H1 (cell line): Measurements from ENCODE around the gene GBX1. TPM values are rescaled to one million over a fixed set of nuclear protein-coding genes. Genes with fewer than 3 reads are reported as not detected.
A peak's percentile ranks its signal among the peaks of the same experiment; 100 is the strongest.

Experiments
- CTCF ChIA-PET: fragments of 300-600 bp; sonication (Branson Sonifier 250); formaldehyde crosslinking; loops from one replicate; lab custom pipeline; 2021; ENCODE audit not compliant: partially characterized antibody; lab: Charles Lee
- POLR2A ChIA-PET: fragments of 300-600 bp; sonication (Branson Sonifier 250); formaldehyde crosslinking; loops from one replicate; lab custom pipeline; 2021; ENCODE audit warnings: inconsistent platforms; ENCODE audit not compliant: partially characterized antibody; lab: Charles Lee
- DNase-seq, 2 experiments: peaks; one replicate each; pipeline versions ENCODE4 v3.0.0 to v3.0.0-alpha.2; 2010 to 2022; ENCODE audit warnings: low spot score in 2 of 2, low read depth in 1 of 2, mixed read lengths in 1 of 2
- FAIRE-seq: peaks from 2 replicates; lab custom pipeline; 2011; peaks lifted over from hg19 to GRCh38; lab: Jason Lieb, UNC
- H2AFZ ChIP-seq: 2 replicates; pipeline ENCODE4 v1.8.1; 2012; ENCODE audit warnings: low read length, inconsistent platforms
- H2AK5ac ChIP-seq: 2 replicates; pipeline ENCODE4 v1.6.1; 2013; ENCODE audit warnings: low read depth, low read length
- H2BK120ac ChIP-seq: replicated peaks from 2 replicates; pipeline ENCODE3; 2013; ENCODE audit warnings: low read depth, low read length, inconsistent platforms
- H2BK12ac ChIP-seq: 2 replicates; pipeline ENCODE4 v1.6.1; 2013; ENCODE audit warnings: low read depth, low read length
- H2BK15ac ChIP-seq: 2 replicates; pipeline ENCODE4 v1.6.1; 2013; ENCODE audit warnings: low read length
- H2BK20ac ChIP-seq: 2 replicates; pipeline ENCODE4 v1.6.1; 2013; ENCODE audit warnings: low read length
- H2BK5ac ChIP-seq: 2 replicates; pipeline ENCODE4 v1.6.1; 2013; ENCODE audit warnings: low read depth, low read length
- H3K14ac ChIP-seq: 2 replicates; pipeline ENCODE4 v1.6.1; 2013; ENCODE audit warnings: inconsistent platforms; ENCODE audit not compliant: insufficient read length
- H3K18ac ChIP-seq: 2 replicates; pipeline ENCODE4 v1.6.1; 2013; ENCODE audit warnings: low read length; ENCODE audit errors: extremely low read depth
- H3K23ac ChIP-seq: 2 replicates; pipeline ENCODE4 v1.6.1; 2013; ENCODE audit warnings: inconsistent platforms; ENCODE audit not compliant: insufficient read length
- H3K23me2 ChIP-seq: 2 replicates; pipeline ENCODE4 v1.6.1; 2013; ENCODE audit warnings: low read depth, low read length
- H3K27ac ChIP-seq: 2 replicates; pipeline ENCODE4 v1.6.1; 2011; ENCODE audit warnings: low read depth, low read length, inconsistent platforms
- H3K27me3 ChIP-seq, 4 experiments: replicated peaks in 1 of 4; 1 replicate in 1 of 4; 2 replicates in 3 of 4; pipeline versions ENCODE4 v1.6.1 to v1.8.1; 2011 to 2013; ENCODE audit warnings: low read length in 3 of 4, mild to moderate bottlenecking in 3 of 4, inconsistent platforms in 2 of 4, mixed read lengths in 2 of 4, moderate library complexity in 1 of 4; ENCODE audit not compliant: control insufficient read depth in 3 of 4, insufficient read depth in 3 of 4; ENCODE audit errors: extremely low read depth in 1 of 4
- H3K36me3 ChIP-seq, 4 experiments: 2 replicates each; pipeline versions ENCODE4 v1.6.1 to v1.8.1; 2011 to 2013; ENCODE audit warnings: mild to moderate bottlenecking in 4 of 4, low read length in 3 of 4, moderate library complexity in 2 of 4, control low read depth in 1 of 4, inconsistent platforms in 1 of 4; ENCODE audit not compliant: insufficient read depth in 4 of 4, control insufficient read depth in 2 of 4
- H3K4ac ChIP-seq: replicated peaks from 2 replicates; pipeline ENCODE3; 2013; ENCODE audit warnings: low read length, low read depth, mixed read lengths, inconsistent platforms; ENCODE audit not compliant: insufficient read length
- H3K4me1 ChIP-seq, 4 experiments: replicated peaks in 1 of 4; 1 replicate in 1 of 4; 2 replicates in 3 of 4; pipeline versions ENCODE4 v1.6.1 to v1.8.1; 2011 to 2013; ENCODE audit warnings: low read length in 3 of 4, inconsistent platforms in 2 of 4, mixed read lengths in 1 of 4; ENCODE audit not compliant: insufficient read depth in 4 of 4, control insufficient read depth in 3 of 4
- H3K4me2 ChIP-seq, 2 experiments: 2 replicates each; pipeline versions ENCODE4 v1.6.1 to v1.8.1; 2011 to 2013; ENCODE audit warnings: low read depth in 2 of 2, low read length in 2 of 2, control low read depth in 1 of 2, inconsistent platforms in 1 of 2, mild to moderate bottlenecking in 1 of 2; ENCODE audit not compliant: insufficient read depth in 1 of 2
- H3K4me3 ChIP-seq, 4 experiments: fragments of 200-600, 300-600 bp in 1 of 4; sonication (generic), shearing (Covaris generic), sonication (Bioruptor Twin) in 1 of 4; 2 replicates each; pipeline versions ENCODE4 v1.5.1 to v1.8.1; 2011 to 2016; ENCODE audit warnings: low read length in 4 of 4, low read depth in 3 of 4, control low read depth in 2 of 4, inconsistent platforms in 2 of 4, mild to moderate bottlenecking in 2 of 4, mixed read lengths in 1 of 4, moderate library complexity in 1 of 4; ENCODE audit not compliant: insufficient read depth in 2 of 4; ENCODE audit errors: extremely low read depth in 1 of 4
- H3K56ac ChIP-seq: replicated peaks from 2 replicates; pipeline ENCODE3; 2013; ENCODE audit warnings: low read depth, mild to moderate bottlenecking, mixed read lengths, low read length, inconsistent platforms; ENCODE audit not compliant: insufficient read length
- H3K79me1 ChIP-seq: 2 replicates; pipeline ENCODE4 v1.6.1; 2013; ENCODE audit warnings: low read depth, low read length, control low read depth
- H3K79me2 ChIP-seq, 2 experiments: 2 replicates each; pipeline versions ENCODE4 v1.6.1 to v1.8.1; 2012 to 2013; ENCODE audit warnings: low read length in 2 of 2, mild to moderate bottlenecking in 2 of 2, inconsistent platforms in 1 of 2; ENCODE audit not compliant: insufficient read depth in 2 of 2, control insufficient read depth in 1 of 2
- H3K9ac ChIP-seq, 4 experiments: replicated peaks in 1 of 4; 1 replicate in 1 of 4; 2 replicates in 3 of 4; pipeline versions ENCODE4 v1.6.1 to v1.8.1; 2011 to 2013; ENCODE audit warnings: low read depth in 3 of 4, low read length in 3 of 4, control low read depth in 2 of 4, mild to moderate bottlenecking in 2 of 4, moderate library complexity in 2 of 4, inconsistent platforms in 1 of 4; ENCODE audit errors: extremely low read depth in 1 of 4
- H3K9me3 ChIP-seq, 2 experiments: 2 replicates each; pipeline versions ENCODE4 v1.6.1 to v1.8.1; 2012 to 2013; ENCODE audit warnings: mild to moderate bottlenecking in 2 of 2, moderate library complexity in 2 of 2, control low read depth in 1 of 2, inconsistent platforms in 1 of 2, low read depth in 1 of 2, low read length in 1 of 2, mixed read lengths in 1 of 2; ENCODE audit not compliant: insufficient read depth in 2 of 2
- H4K20me1 ChIP-seq, 2 experiments: replicated peaks in 1 of 2; 2 replicates each; pipeline versions ENCODE3 to v1.8.1; 2011 to 2013; ENCODE audit warnings: inconsistent platforms in 2 of 2, low read length in 2 of 2, mild to moderate bottlenecking in 1 of 2; ENCODE audit not compliant: insufficient read depth in 2 of 2, control insufficient read depth in 1 of 2
- H4K5ac ChIP-seq: 2 replicates; pipeline ENCODE4 v1.6.1; 2013; ENCODE audit warnings: low read length, low read depth, mixed read lengths, inconsistent platforms; ENCODE audit not compliant: insufficient read length
- H4K8ac ChIP-seq: 2 replicates; pipeline ENCODE4 v1.8.0; 2013; ENCODE audit warnings: mild to moderate bottlenecking, moderate library complexity, low read length, inconsistent platforms; ENCODE audit not compliant: insufficient read depth; ENCODE audit errors: extremely low read depth
- H4K91ac ChIP-seq: replicated peaks from 2 replicates; pipeline ENCODE3; 2013; ENCODE audit warnings: low read length, mixed read lengths, inconsistent platforms; ENCODE audit not compliant: insufficient read length
- CTCF ChIP-seq, 3 experiments: IDR thresholded peaks; 1 replicate in 2 of 3; 2 replicates in 1 of 3; pipeline versions ENCODE4 v1.5.1 to v1.6.1; 2011; ENCODE audit warnings: low read length in 3 of 3, mild to moderate bottlenecking in 3 of 3, inconsistent platforms in 2 of 3, low read depth in 1 of 3, moderate library complexity in 1 of 3; ENCODE audit not compliant: insufficient read depth in 1 of 3; ENCODE audit errors: control extremely low read depth in 1 of 3
- EP300 ChIP-seq, 2 experiments: IDR thresholded peaks; 1 replicate in 1 of 2; 2 replicates in 1 of 2; pipeline ENCODE4 v1.6.1; 2011 to 2012; ENCODE audit warnings: low read depth in 2 of 2, low read length in 2 of 2, mild to moderate bottlenecking in 2 of 2, borderline replicate concordance in 1 of 2, inconsistent platforms in 1 of 2, moderate library complexity in 1 of 2
- GABPA ChIP-seq: IDR thresholded peaks from 2 replicates; pipeline ENCODE4 v1.6.1; 2011; ENCODE audit warnings: mild to moderate bottlenecking, low read length, moderate library complexity, borderline replicate concordance; ENCODE audit not compliant: insufficient read depth
- SP2 ChIP-seq: IDR thresholded peaks from 2 replicates; pipeline ENCODE4 v1.6.1; 2012; ENCODE audit warnings: mild to moderate bottlenecking, low read length, inconsistent platforms
- SRF ChIP-seq: IDR thresholded peaks from 2 replicates; pipeline ENCODE4 v1.6.1; 2011; ENCODE audit warnings: mild to moderate bottlenecking, low read depth, low read length, moderate library complexity
- WGBS, 2 experiments: shearing (Covaris generic) in 1 of 2; methylation state at CpG; one replicate each; pipeline versions ENCODE4 v1.1.6 to v1.1.7; 2013 to 2015; ENCODE audit warnings: low lambda C conversion rate in 2 of 2, mixed read lengths in 2 of 2, inconsistent platforms in 1 of 2, low coverage in 1 of 2, missing lambda C conversion rate in 1 of 2; ENCODE audit not compliant: insufficient replicate concordance in 2 of 2, insufficient coverage in 1 of 2, insufficient read length in 1 of 2; ENCODE audit errors: extremely low coverage in 1 of 2, missing lambda C conversion rate in 1 of 2; 5-methylcytosine and 5-hydroxymethylcytosine counted together
- polyA plus RNA-seq, 7 experiments: library from polyadenylated mRNA; depleted of rRNA in 3 of 7; stranded (reverse) in 5 of 7; unstranded in 2 of 7; fragments of >200 nt in 5 of 7; fragments of 200-250 nt in 2 of 7; gene quantifications; 1 replicate in 5 of 7; 2 replicates in 1 of 7; 4 replicates in 1 of 7; pipeline versions ENCODE4 v1.2.1 to v1.2.3, GENCODE V29; 2011 to 2013; ENCODE audit warnings: missing spikeins in 2 of 7, mixed read lengths in 2 of 7
- total RNA-seq: library from RNA; stranded (reverse); fragmentation: NEBNext Ultra II Directional; extraction: Animal tissue kit (Norgen Biotek cat#: 25700); gene quantifications from 2 replicates; pipeline ENCODE4 v1.2.1, GENCODE V29; 2021
- TF ChIP-seq, protein P1 (sequence below): IDR thresholded peaks from 2 replicates; pipeline ENCODE4 v1.6.1; 2012; ENCODE audit warnings: low read length, inconsistent platforms

Gene GBX1
- total and polyA plus RNA-seq, 2 of the 8 experiments (the other 6 are each of a cell fraction or from before 2014, with no cell fraction given) = not detected

DNA sequence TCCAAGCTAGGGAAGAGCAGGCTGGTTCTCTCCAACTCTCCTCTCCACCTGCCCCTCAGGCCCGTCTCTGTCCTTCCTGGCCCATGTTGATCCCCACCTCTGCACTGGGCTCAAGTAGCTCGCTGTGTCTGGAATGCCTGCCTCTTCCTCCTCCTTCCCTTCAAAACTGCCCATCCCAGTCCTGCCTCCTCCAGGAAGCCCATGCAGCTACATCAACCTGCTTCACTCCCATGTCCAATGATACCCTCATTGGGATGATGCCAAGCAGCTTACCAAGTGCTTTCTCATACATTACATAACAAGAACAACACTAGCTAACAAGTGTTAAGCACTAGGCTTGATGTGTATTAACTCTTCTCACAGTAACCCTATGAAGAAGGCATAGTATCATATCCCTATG lies 11.3 kb upstream of the GBX1 start:
- 72% methylated on average over 2 of the region's 2 CpGs; no CpG with 5 or more reads in 1 of the 2 experiments for WGBS, 2 experiments
- ChIA-PET CTCF (interaction anchor here (0.5 to 7.4 kb wide), 12 partner anchors 9 to 167 kb away, joined by 3 to 52 read pairs (median 4); no protein-coding TSS in a partner anchor), POLR2A (interaction anchor here (0.6 kb wide), 1 partner anchor 38 kb away, joined by 3 read pairs; no protein-coding TSS in a partner anchor)
- H3K9ac ChIP-seq = no peak overlapping the region
- H3K4ac ChIP-seq = no peak overlapping the region
- no peak overlapping the region for H2BK120ac ChIP-seq
- no peak overlapping the region for H2BK20ac ChIP-seq
- no peak overlapping the region for H3K4me2 ChIP-seq
- DNase-seq (no peak), FAIRE-seq (no peak)
- H3K23ac ChIP-seq = no peak overlapping the region
- peaks cover 0 to 5% (median 0%) of the 10 kb centered on the region in 4 experiments; a peak in 1 of 8 replicates for H3K36me3 ChIP-seq
- peaks cover 1 to 10% of the 10 kb centered on the region in 2 experiments; a peak in 2 of 4 replicates for H3K9me3 ChIP-seq
- TF ChIP-seq GABPA (no peak), SRF (no peak), SP2 (no peak), CTCF (IDR thresholded peaks at IDR 0.05; ENCODE audit: control extremely low read depth in 1 of 3, insufficient read depth in 1 of 3, low read depth in 1 of 3, low read length in 3 of 3) (no peak), EP300 (IDR thresholded peaks at IDR 0.05; ENCODE audit: borderline replicate concordance in 1 of 2, low read depth in 2 of 2, low read length in 2 of 2) (no peak)
- TF ChIP-seq, protein P1, sequence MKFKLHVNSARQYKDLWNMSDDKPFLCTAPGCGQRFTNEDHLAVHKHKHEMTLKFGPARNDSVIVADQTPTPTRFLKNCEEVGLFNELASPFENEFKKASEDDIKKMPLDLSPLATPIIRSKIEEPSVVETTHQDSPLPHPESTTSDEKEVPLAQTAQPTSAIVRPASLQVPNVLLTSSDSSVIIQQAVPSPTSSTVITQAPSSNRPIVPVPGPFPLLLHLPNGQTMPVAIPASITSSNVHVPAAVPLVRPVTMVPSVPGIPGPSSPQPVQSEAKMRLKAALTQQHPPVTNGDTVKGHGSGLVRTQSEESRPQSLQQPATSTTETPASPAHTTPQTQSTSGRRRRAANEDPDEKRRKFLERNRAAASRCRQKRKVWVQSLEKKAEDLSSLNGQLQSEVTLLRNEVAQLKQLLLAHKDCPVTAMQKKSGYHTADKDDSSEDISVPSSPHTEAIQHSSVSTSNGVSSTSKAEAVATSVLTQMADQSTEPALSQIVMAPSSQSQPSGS = no peak
- no peaks in the 10 kb centered on the region; a peak in 1 of 7 replicates for H3K4me1 ChIP-seq
- H3K27me3 ChIP-seq = peaks cover 6 to 20% (median 19%) of the 10 kb centered on the region in 4 experiments
- no peak overlapping the region for H3K27ac ChIP-seq
- no peaks in the 10 kb centered on the region for H3K23me2 ChIP-seq
- H2BK15ac ChIP-seq = no peak overlapping the region
- no peak overlapping the region for H3K56ac ChIP-seq
- H3K18ac ChIP-seq = no peak overlapping the region
- no peak overlapping the region for H2BK12ac ChIP-seq
- H3K79me1 ChIP-seq = no peaks in the 10 kb centered on the region
- peaks cover 0 to 1% of the 10 kb centered on the region in 2 experiments for H4K20me1 ChIP-seq
- peak overlapping the region; percentile 63; the same call in 1 of the 2 replicates for H4K8ac ChIP-seq
- no peak overlapping the region for H2AK5ac ChIP-seq
- no peak overlapping the region for H2BK5ac ChIP-seq
- no peak overlapping the region for H4K5ac ChIP-seq
- H2AFZ ChIP-seq = no peak overlapping the region
- no peak overlapping the region for H3K14ac ChIP-seq
- no peak overlapping the region for H4K91ac ChIP-seq
- no peaks in the 10 kb centered on the region for H3K79me2 ChIP-seq
- H3K4me3 ChIP-seq = no peak overlapping the region
